Natural killer cell (primary cell): ENCODE results near the gene KRT26. TPM values are rescaled to one million over a fixed set of nuclear protein-coding genes. Genes with fewer than 3 reads are reported as not detected.

Source experiments
- ATAC-seq, 3 donors: fragments of 150-1000 bp in 2 of 3; fragments of 200-7000 bp in 1 of 3; cut with Tn5 transposase; 1 replicate in 1 of 3; 2 replicates in 2 of 3; pipeline ENCODE4 v1.10.0; 2021; ENCODE audit warnings: mild to moderate bottlenecking in 2 of 3, moderate library complexity in 2 of 3
- DNase-seq, 2 donors: peaks; one replicate each; pipeline versions ENCODE4 v3.0.0 to v3.0.0-alpha.2; 2013 to 2021; ENCODE audit warnings: mixed read lengths in 1 of 2
- H3K27ac ChIP-seq: one replicate; pipeline ENCODE4 v1.5.1; 2013; ENCODE audit warnings: mild to moderate bottlenecking, low read length
- H3K27me3 ChIP-seq: one replicate; pipeline ENCODE4 v1.6.1; 2013; ENCODE audit warnings: low read length; ENCODE audit not compliant: control insufficient read depth, insufficient read depth
- H3K36me3 ChIP-seq: one replicate; pipeline ENCODE4 v1.6.1; 2013; ENCODE audit warnings: low read length; ENCODE audit not compliant: control insufficient read depth, insufficient read depth
- H3K4me1 ChIP-seq: one replicate; pipeline ENCODE4 v1.6.1; 2013; ENCODE audit warnings: low read length; ENCODE audit not compliant: control insufficient read depth, insufficient read depth
- H3K4me3 ChIP-seq: one replicate; pipeline ENCODE4 v1.5.1; 2013; ENCODE audit warnings: low read length
- H3K9me3 ChIP-seq: one replicate; pipeline ENCODE4 v1.6.1; 2013; ENCODE audit warnings: low read length; ENCODE audit not compliant: control insufficient read depth, insufficient read depth
- H3K27ac Mint-ChIP-seq, 2 donors: one replicate each; pipeline ENCODE4 v1.8.0; 2022; ENCODE audit warnings: mild to moderate bottlenecking in 2 of 2, mixed read lengths in 2 of 2, moderate library complexity in 1 of 2
- H3K27me3 Mint-ChIP-seq, 2 donors: one replicate each; pipeline ENCODE4 v1.8.0; 2022; ENCODE audit warnings: low read depth in 2 of 2, mixed read lengths in 2 of 2
- H3K36me3 Mint-ChIP-seq: one replicate; pipeline ENCODE4 v1.8.0; 2022; ENCODE audit warnings: mixed read lengths
- H3K4me1 Mint-ChIP-seq, 2 donors: one replicate each; pipeline ENCODE4 v1.8.0; 2022; ENCODE audit warnings: mixed read lengths in 2 of 2
- H3K4me3 Mint-ChIP-seq: one replicate; pipeline ENCODE4 v1.8.0; 2022; ENCODE audit warnings: mild to moderate bottlenecking, moderate library complexity, mixed read lengths
- H3K9me3 Mint-ChIP-seq, 2 donors: one replicate each; pipeline ENCODE4 v1.8.0; 2022; ENCODE audit warnings: mixed read lengths in 2 of 2
- WGBS: methylation state at CpG from one replicate; pipeline ENCODE4 v1.1.7; 2013; ENCODE audit warnings: missing lambda C conversion rate; ENCODE audit not compliant: insufficient coverage; 5-methylcytosine and 5-hydroxymethylcytosine counted together
- intact Hi-C: fragments of 100-400 bp; cut with micrococcal nuclease; formaldehyde crosslinking; loops from one replicate; pipeline ENCODE4 v1.14.2; 2022
- total RNA-seq, 4 donors: library from RNA; stranded (reverse); fragments of 120-200 nt in 1 of 4; gene quantifications; one replicate each; pipeline versions ENCODE4 v1.2.3 to v1.2.4, GENCODE V29; 2013 to 2022
- TF ChIP-seq, protein P1 (sequence below): fragments of 200-600 bp; IDR thresholded peaks from one replicate; pipeline ENCODE4 v1.8.0; 2022; ENCODE audit warnings: antibody characterized with exemption

Gene KRT26
- total RNA-seq, 3 donors from 2014 or later (not counting 1 experiment from before 2014, with no cell fraction given): not detected

DNA sequence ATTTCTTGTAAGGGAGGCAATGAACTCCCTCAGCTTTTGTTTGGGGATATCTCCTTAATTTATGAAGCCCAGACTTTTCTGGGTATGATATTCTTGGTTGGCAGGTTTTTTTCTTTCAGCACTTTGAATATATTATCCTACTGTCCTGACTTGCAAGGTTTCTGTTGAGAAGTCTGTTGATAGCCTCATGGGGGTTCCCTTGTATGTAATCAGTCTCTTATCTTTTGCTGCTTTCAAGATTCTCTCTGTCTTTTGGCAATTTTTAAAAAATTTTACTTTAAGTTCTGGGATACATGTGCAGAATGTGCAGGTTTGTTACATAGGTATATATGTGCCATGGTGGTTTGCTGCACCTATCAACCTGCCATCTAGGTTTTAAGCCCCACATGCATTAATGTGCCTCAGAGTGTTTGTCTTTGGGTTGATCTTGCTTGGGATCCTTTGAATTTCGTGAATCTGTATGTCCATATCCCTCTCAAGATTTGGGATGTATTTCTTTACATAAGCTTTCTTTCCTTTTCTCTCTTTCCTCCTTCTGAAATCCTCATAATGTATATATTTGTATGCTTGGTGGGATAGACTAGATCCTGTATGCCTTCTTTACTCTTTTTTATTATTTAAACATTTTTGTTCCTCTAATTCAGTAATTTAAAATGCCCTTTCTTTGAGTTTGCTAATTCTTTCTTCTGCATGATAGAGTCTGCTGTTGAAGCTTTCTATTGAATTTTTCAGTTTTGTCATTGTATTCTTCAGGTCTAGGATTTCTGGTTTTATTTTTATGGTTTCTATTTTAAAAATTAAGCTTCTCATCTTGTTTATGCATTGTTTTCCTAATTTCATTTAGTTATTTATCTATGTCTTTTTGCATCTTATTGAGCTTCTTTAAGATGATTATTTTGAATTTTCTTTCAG, 11.6 kb downstream of the KRT26 start:
- intact Hi-C loops: no loop called here
- no peak for DNase-seq
- Histone ChIP-seq H3K4me1 (no peaks in the 10 kb centered on the region), H3K36me3 (no peaks in the 10 kb centered on the region), H3K27me3 (peaks cover 17% of the 10 kb centered on the region), H3K4me3 (no peak overlapping the region), H3K9me3 (peaks cover 16% of the 10 kb centered on the region), H3K27ac (no peak overlapping the region)
- H3K4me3 Mint-ChIP-seq: no peak overlapping the region
- peaks cover 28 to 65% of the 10 kb centered on the region in 2 donors for H3K27me3 Mint-ChIP-seq
- no peaks in the 10 kb centered on the region for H3K4me1 Mint-ChIP-seq
- ATAC-seq: no peak
- TF ChIP-seq, protein P1, sequence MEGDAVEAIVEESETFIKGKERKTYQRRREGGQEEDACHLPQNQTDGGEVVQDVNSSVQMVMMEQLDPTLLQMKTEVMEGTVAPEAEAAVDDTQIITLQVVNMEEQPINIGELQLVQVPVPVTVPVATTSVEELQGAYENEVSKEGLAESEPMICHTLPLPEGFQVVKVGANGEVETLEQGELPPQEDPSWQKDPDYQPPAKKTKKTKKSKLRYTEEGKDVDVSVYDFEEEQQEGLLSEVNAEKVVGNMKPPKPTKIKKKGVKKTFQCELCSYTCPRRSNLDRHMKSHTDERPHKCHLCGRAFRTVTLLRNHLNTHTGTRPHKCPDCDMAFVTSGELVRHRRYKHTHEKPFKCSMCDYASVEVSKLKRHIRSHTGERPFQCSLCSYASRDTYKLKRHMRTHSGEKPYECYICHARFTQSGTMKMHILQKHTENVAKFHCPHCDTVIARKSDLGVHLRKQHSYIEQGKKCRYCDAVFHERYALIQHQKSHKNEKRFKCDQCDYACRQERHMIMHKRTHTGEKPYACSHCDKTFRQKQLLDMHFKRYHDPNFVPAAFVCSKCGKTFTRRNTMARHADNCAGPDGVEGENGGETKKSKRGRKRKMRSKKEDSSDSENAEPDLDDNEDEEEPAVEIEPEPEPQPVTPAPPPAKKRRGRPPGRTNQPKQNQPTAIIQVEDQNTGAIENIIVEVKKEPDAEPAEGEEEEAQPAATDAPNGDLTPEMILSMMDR: no peak
- no peak overlapping the region for H3K27ac Mint-ChIP-seq
- no CpG with 5 or more reads among the region's 1 CpG for WGBS
- H3K36me3 Mint-ChIP-seq: peaks cover 47% of the 10 kb centered on the region
- peaks cover 22 to 28% of the 10 kb centered on the region in 2 donors for H3K9me3 Mint-ChIP-seq

- Mint-ChIP-seq H3K27me3 (peaks cover 24 to 43% of the 10 kb centered on the region in 2 donors), H3K27ac (no peak within 1 kb of the TSS), H3K4me1 (no peaks in the 10 kb centered on the region), H3K36me3 (peaks cover 29% of the 10 kb centered on the region), H3K4me3 (no peak within 1 kb of the TSS), H3K9me3 (peaks cover 10 to 15% of the 10 kb centered on the region in 2 donors)
- Histone ChIP-seq H3K9me3 (peaks cover 2% of the 10 kb centered on the region), H3K27me3 (peaks cover 12% of the 10 kb centered on the region), H3K36me3 (no peaks in the 10 kb centered on the region), H3K27ac (no peak within 1 kb of the TSS), H3K4me3 (no peak within 1 kb of the TSS), H3K4me1 (no peaks in the 10 kb centered on the region)
- TF ChIP-seq, protein P1: no peak
- WGBS: 73% methylated on average over 4 of the region's 4 CpGs
- intact Hi-C loops: no loop called here
- ATAC-seq: no peak
- DNase-seq: no peak
These were observed 16.8 kb downstream of the KRT26 start, which contains the start of gene KRT25 for GRCh38 chr17:40755231-40755630. KRT25 (minus strand) TSS chr17:40755331; CDS start chr17:40755271, 60 bp downstream.

- intact Hi-C loops: no loop called here
- no peak overlapping the region for H3K4me3 Mint-ChIP-seq
- 100% methylated on average over 2 of the region's 3 CpGs for WGBS
- H3K36me3 Mint-ChIP-seq: peaks cover 15% of the 10 kb centered on the region
- no peak for ATAC-seq
- peaks cover 12% of the 10 kb centered on the region for H3K27me3 ChIP-seq
- no peaks in the 10 kb centered on the region for H3K4me1 ChIP-seq
- DNase-seq: no peak
- H3K27me3 Mint-ChIP-seq: peaks cover 20 to 30% of the 10 kb centered on the region in 2 donors
- no peaks in the 10 kb centered on the region for H3K9me3 ChIP-seq
- H3K27ac ChIP-seq: no peak overlapping the region
- no peaks in the 10 kb centered on the region for H3K36me3 ChIP-seq
- TF ChIP-seq, protein P1: no peak
- H3K9me3 Mint-ChIP-seq: peaks cover 3 to 5% of the 10 kb centered on the region in 2 donors
- H3K4me3 ChIP-seq: no peak overlapping the region
- H3K27ac Mint-ChIP-seq: no peak overlapping the region
- no peaks in the 10 kb centered on the region for H3K4me1 Mint-ChIP-seq
These were observed 18.2 kb downstream of the KRT26 start for GRCh38 chr17:40753804-40754203.
